Stimulated activated CD4-positive, alpha-beta T cell treated with anti-CD3 and anti-CD28 coated beads, Interleukin-1b, Interleukin-23, amount 100 ng/mL, for 1 hour (primary cell): ENCODE measurements around the gene IQSEC3.

Experiments
- DNase-seq, 2 donors: peaks; one replicate each; pipeline ENCODE4 v3.0.0-alpha.2; 2020; ENCODE audit warnings: low read depth in 2 of 2

IQSEC3 gene

DNA sequence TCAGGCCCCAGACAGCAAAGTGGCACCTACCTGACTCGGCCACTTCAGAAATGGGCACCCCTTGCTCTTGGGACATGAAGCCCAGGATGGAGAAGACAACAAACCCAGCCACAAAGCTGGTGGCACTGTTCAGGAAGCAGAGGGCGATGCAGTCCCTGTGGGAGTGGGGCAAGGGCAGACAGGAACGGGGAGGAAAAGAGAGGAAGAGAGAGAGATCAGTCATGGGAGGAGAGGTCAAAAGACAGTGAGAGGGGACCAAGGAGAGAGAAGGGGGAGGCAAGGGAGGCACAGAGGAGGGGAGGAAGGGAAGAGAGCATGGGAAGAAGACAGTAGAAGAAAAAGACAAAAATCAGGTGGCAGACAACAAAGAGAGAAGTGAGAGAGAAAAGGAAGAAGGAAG, 130.8 kb downstream of the IQSEC3 start:
- no peak for DNase-seq

DNA sequence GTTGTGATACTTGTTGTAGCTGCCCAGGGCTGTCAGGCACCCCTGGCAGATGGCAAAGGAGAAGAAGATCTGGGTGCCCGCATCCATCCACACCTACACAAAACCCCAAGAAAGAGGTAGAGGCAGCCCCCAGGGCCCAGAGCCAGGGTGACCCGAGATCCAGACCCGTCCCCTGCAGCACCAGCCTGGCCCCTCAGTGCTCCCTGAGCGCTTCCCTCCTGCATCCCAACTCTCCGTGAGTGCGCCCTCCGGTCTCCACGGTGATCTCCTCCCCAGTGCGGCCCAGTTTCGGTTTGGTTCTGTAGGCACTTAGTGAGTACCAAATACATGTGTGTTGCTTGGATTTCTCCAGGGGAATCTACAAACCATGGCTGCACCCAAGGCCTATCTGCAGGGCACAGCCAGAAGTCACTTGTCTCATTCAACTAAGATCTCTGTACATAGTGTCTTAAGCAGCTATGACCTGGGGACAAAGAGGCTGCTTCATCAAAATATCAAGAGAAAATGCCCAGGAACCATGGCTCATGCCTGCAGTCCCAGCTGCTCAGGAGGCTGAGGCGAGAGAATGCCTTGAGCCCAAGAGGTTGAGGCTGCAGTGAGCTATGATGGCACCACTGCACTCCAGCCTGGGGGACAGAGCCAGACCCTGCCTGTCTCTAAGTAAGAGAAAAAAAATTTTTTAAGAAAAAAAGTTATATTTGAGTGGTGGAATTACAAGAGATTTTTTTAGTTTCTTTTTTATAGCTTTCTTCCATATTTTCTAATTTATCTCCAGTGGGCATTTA, 131.5 kb downstream of the IQSEC3 start:
- DNase-seq: no peak

DNA sequence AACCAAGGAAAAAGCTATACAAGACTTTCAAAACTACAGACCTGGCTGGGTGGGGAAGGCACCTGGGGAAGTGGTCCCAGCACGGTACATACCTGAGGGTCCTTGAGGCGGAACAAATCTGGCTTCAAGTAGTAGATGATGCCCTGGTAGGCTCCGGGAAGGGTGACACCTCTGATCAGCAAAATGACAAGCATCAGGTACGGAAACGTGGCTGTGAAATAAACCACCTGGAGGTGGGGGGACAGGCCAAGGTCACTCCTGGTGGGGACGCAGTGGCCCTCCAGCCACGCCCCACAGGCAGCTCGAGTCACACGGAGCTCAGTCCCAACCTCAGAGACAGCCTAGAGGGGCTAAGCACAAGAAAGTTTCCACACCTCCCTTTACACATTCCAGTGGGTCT, 132.1 kb downstream of the IQSEC3 start:
- DNase-seq: no peak

DNA sequence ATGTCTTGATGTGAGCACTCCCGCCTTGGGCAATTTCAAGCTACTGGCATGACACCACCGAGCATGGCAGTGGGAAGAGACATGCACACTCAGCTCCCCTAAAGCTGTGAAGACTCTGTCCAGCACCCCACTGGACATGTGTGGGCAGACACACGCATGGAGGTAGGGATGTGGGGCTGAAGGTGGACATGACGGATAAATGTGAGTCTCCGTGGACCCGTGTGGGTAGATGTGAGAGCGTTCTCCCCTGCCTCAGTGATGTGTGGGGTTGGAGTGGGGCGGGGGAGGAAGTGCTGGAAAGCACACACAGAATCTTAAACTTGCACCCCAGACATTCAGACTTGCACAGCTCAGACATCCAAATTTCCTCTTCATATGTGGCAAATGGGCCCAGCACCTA, 134.8 kb downstream of the IQSEC3 start:
- DNase-seq: no peak

DNA sequence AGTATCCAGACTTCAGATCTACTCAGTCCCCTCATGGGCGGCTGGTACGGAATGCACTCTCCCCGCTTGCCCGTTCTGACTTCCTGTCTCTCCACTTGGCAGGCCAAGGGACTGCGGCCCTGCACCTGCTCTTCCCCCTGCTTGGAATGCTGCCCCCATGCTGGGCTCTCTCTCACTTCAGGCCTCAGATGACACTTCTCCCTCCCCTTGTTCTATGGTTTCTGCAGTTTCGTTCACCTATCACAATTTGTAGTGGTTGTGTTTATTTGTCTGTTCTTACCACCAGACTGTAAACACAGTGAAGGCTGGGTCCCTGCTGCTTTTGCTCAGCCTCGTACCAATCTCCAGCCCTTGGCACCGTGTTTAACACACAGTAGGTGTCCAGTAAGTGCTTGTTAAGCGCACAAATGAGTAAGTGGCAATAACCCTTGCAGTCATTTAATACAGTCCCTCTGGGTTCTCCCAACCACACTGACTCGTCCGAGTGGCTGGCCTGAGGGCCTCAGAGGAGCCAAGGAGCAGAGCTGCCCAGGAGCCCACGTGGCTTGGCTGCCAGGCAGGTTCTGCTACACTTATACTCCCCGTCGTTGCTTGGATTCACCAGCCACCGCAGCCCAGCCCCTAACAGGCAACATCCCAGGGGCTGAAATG, 135.6 kb downstream of the IQSEC3 start:
- DNase-seq: no peak

DNA sequence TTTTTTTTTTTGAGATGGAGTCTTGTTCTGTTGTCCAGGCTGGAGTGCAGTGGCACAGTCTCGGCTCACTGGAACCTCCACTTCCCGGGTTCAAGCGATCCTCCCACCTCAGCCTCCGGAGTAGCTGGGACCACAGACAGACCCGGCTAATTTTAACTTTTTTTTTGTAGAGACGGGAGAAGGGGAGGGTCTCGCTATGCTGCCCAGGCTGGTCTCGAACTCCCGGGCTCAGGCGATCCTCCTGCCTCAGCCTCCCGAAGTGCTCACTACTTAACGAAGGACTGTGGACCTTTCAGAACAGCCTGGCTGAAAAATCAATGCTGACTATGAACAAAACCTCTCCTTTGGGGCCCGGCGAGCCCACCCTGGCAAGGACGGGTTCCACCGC, 136.5 kb downstream of the IQSEC3 start:
- DNase-seq: no peak

DNA sequence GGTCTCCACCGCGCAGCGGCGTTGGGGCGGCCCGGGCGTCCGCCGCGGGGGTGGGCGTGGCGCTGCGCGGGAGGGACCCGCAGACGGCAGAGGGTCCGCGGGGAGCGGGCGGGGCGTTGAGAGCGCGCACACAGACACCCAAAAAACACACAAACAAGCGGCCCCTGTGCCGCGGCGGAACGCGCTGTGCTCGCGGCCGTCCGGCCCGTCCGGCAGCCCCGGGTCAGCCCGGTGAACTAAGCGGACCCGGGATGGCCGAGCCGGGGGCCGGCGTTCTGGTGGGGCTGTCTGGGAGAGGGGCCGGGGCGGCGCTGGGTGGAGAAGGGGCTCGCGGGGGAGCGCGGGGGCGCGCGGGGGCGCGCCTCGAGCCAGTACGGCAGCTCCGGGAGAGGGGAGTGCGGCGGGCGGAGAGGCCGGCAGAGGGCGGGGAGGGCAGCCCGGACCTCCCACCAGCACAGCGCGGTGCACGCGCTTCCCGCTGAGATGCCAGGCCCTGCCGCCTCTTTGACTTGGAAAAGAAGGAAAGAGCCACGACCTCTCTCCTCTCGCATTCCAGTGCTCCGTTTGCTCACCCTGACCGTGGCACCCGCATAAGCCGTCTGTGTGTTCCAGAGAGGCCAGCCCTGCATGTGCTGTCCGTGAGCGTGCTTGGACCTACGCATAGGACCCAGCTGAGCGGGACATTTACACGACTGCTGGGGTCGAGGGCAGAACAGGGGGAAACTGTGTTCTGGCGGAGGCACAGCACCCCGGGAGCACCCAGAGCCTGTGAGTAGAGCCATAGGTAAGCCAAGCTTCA, 137.1 kb downstream of the IQSEC3 start:
- no peak for DNase-seq

DNA sequence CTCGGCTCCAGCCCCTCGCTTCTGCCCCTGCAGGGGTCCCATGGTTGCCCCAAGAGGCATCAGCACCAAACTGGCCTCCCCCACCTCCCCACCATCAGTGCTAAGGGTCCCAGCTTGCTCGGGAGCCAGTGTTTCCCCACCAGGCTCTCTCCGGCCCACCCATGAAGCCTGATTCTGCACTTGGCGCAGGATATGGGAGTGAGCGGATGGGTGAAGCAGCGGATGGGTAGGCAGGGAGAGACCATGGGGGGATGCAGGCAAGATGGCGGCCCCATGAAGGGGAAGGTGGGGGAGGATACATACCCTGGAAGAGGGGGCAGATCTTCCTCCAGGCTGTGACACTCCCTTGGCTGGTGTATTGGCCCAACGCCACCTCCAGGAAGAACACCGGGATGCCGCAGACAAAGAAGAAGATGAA, 137.7 kb downstream of the IQSEC3 start:
- no peak for DNase-seq

DNA sequence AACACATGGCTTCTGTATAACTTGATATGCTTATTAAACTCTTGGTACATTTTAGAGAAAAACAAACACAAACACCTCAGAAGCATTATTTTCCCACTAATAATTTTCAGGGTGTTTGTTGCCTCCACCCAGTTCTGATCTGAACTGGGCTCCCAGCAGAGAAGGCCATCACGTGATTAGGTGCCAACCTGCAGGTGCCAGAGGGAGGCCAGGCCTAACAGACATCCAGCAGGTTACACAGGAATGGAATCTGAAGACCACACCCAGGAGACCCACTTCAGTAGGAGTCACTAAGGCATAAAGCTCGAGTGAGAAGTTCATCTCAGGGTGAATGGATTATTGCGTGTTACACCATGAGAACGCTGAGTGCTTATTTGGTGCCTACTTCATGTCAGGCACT, 138.5 kb downstream of the IQSEC3 start:
- DNase-seq: no peak

DNA sequence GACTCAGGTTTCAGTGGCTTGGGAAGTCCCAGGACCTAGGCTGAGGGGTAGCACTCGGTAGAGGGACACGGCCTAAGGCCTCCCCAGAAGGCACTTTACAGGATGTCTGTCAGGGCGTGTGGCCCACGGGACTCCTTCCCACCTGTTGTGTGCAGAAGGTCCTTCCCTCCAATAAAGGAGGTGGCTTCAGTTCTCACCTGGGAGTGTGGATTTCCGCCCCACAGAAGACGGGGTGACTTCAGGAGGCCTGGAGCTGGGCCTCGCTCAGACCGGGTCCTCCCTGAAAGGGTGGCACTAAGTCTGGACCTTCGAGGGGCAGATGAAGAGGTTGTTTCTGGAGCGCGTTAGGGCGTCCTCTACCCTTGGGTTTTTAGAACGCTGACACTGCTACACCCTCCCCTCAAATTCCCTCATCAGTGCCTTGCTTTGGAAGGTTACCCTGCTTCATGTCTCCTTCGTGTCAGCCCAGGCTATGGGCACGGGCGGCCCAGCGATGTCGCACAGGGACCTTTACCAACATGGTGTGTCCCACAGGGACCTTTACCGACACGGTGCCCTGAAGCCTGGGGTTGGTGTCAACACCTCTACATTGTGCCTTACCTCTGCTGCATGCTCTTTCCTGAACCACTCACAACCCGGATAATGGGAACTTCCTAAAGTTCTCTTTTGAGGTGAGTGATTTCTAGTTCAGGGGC, 140.3 kb downstream of the IQSEC3 start:
- no peak for DNase-seq

DNA sequence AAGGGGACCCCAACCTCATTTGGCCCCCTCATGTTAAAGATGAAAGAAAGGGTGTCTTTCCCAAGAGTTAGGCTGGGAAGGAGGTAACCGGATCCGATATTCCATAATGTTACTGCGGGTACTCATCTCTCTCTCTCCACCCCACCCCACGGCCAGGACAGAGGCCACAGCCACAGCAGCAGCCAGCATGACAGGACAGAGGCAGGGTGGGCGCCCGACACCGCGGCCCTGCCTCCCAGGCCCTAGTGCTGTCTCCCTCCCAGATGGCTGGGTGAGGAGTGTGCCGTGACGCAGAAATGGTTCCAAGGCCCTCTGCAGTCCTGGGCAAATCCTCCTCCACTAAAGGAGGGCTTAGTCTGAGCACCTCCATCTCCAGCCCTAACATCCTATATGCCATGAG, 141.2 kb downstream of the IQSEC3 start:
- no peak for DNase-seq

DNA sequence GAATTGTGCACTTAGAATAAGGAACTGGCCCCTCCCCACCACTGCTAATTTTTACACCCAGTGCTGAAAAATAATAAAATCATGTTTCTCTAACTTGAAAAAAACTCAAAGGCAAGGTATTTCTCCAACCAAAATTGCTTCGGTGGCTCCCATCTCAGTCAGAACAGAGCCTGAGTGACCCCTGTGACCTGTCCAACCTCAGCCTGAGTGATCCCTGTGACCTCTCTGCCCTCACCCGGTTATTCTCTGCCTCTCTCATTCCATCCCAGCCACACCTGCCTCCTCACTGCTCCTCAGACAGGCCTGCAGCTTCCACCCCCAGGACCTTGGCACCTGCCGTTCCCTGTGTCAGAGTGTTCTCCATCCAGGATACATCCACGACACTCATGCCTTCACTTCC, 142.2 kb downstream of the IQSEC3 start:
- DNase-seq: no peak

DNA sequence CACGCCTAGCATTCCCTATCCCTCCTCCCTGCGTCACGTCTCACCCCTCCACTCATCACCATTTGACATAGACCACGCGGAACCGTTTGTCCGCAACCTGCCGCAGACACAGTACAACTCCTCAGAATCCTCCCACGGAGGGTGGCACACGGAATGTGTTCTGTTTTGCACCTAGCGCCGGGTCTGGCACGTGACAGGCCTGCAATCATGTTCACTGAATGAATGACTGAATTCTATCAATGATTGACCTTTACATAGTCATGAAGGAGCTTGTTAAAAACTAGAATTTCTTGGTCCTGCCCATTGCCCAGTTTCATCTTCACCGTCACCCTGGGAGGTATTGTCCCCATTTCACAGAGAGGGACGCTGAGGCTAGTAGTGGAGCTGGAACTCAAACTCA, 142.7 kb downstream of the IQSEC3 start:
- DNase-seq: no peak

DNA sequence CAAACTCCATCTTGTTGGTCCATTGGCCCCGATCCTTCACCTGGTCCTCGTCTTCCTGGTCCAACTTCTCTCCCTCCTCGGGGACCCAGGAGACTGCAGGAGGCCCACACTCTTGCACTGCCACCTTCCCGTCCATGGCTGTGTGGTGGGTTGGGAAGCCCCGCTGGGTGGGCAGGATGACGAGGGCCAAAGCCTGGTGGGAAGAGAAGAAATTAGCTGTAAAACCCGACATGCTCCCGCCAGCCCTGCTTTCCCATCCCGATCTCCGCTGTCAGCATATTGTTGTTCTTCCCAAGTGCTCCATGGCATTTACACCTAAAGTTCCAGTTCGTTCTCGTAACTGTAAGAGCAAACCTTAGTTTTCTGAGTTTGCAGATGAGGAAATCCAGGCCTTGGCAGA, 143.3 kb downstream of the IQSEC3 start:
- DNase-seq: no peak

DNA sequence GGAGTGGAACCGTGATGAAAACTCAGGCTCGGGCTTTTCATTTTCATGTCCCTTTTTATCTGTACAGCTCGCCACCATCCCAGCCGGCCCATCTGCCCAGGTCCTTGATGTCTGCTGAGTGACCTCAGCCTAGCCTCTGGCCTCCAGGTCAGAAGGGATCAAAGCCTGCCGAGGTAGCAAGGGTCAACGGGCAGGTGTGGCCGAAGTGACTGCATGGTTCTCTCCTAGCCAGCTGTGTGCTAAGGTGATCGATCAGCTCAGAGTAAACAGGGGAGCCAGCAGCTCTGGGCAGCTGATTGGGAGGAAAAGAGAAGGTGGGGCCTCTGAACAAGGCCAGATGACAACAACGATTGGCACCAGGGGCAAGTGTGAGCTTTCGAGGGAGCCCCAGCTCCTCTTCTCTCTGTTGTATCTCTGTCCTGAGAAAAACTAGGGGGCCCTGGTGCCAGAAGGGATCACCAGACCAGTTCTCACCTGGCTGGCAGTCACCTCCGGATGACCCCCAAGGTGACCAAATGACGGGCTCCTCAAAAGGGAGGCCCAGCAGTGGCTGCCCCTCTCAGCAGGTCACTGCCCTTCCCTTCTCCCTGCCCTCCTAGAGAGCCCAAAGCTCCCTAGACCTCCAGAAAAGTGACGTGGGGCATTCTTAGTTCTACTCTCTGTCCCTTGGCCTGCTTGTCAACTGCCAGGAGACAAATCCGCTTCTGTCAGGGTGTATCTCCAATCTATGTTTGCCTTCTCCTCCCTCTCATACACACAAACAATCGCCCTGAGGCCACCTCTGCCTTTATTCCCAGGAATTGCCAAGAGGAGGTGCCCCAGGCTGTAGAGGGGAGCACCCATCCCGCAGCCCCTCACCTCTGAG, 143.9 kb downstream of the IQSEC3 start:
- DNase-seq: no peak

DNA sequence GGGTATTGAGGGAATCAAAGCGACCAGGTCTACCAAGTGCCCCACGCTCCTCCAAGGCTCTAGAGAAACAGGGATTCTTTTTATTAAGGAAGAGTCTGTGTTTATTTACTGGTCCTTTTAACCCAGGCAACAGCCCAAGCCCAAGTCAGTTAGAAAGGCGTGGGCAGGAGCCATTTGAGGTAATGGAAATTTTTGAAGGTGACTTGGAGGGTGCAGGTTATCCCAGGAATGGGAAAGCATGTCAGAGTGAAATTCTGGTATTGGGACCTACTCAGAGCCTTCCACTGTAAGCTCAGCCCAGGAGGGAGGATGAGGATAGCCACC, 144.5 kb downstream of the IQSEC3 start:
- no peak for DNase-seq

DNA sequence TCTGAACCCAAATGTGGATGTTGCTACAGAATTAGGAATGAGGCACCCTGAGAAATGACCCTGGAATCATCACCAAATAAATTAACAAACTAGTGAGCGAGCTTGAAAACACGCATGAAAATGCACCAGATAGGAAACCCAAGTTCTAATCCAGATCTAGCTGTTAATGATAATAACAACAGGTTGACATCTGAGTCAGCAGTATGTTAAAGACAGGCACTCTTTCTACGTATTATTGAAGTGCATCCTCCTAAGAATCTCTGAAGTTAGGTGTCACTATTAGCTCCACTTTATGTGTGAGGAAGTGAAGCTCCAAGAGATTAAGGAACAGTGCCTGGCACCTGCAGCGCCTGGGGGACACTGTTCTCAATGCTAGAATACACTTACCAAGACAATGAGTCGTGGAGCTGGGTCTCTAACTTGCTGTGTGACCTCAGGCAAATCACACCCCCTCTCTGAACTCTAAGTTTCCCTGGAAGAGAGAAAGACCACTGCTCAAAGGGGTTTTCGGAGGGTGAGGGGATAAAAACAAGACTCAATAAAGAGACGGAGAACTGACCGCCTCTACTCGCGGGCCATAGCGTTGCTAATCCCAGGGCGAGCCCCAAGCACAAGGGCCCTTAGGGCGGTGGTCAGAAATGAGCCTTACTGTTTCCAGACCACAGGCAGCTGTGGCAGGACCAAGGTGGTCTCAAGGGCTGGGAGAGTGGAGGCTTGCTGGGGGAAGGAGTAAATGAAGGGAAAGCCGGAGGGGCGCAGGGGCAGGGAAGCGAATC, 145.3 kb downstream of the IQSEC3 start:
- DNase-seq: no peak

DNA sequence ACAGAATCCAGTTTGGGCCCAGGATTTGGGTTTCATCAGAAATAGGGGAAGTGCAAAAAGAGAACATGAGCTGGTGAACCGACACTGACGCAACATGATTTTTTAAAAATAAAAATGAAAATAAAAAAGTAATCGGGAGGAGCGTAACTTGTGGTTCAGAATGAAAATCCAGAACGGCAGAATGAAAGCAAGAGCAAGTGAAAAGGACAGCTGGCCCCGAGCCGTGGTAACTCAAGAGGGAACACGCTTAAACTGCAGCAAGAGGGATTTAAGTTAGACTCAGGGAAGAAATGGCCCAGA, 145.8 kb downstream of the IQSEC3 start:
- no peak for DNase-seq

DNA sequence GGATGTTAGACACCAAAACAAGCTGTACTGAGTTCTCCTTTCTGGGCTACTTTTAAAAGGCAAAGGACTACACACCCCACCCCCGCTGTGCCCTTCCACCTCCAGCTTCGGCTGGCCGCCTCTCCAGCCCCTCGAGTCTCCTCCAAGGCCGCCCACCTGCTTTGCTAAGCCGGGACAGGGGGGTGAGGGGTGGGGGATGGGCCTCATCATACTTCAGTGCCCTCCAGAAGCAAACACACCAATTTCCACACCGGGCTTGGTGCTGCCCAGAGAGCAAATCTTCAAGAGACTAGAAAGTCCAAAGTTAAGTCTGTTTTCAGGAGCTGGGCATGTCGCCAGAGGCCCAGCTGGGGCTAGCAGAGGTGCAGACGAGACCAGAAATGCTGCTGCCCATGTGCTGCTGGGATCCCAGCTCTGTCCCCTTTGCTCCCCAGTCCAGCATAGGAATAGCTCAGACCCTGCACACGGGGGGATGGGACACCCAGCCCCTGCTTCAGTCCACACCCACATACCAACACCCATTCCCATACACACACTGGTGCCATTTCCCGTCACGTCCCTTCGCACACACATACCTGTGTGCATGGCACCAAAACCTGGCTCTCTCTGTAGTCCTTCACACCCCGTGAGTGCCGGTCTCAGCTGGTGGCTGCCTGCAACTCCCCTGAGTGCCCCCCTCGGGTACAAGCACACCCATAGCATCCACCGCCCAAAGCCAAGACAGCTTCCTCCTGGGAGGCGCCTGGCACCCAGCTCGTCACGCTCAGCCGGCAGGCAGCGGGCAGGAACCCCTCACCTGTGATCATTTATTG, 146.4 kb downstream of the IQSEC3 start:
- no peak for DNase-seq

DNA sequence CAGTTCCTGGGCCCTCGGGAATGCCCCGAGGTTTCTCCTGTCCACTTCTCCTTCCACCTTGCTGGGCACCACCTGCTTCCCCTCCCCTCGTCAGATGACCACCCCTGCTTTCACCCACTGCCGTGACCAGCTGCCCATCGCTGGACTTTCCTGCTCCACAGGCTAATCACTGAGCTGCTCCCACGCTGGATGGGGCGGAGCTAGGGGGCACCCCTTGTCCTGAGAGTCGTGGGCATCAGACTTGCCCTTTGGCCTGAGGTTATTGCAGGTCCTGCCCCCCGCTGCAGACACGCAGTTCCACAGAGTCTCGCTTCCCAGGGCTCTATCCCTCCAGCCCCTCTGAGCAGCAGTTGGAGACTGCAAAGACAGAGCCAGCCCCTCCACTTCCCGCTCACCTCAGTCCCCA, 147.0 kb downstream of the IQSEC3 start:
- no peak for DNase-seq
